SK-N-SH (cell line): ENCODE data around the gene TGFBR3. TPM values are rescaled to one million over a fixed set of nuclear protein-coding genes. Genes with fewer than 3 reads are reported as not detected.

Experiments
- CTCF ChIA-PET: fragments of 300-600, 350-600 bp; formaldehyde crosslinking; extraction: SDS; loops from one replicate; lab custom pipeline; 2021; lab: Yijun Ruan, JAX
- POLR2A ChIA-PET: fragments of 350-600 bp; sonication (Branson Sonifier 250); formaldehyde crosslinking; extraction: SDS; loops from one replicate; lab custom pipeline; 2020; ENCODE audit warnings: antibody characterized with exemption, inconsistent platforms; lab: Yijun Ruan, JAX
- DNase-seq: peaks from one replicate; pipeline ENCODE4 v3.0.0; 2012
- H2AFZ ChIP-seq: fragments of 200-600 bp; sonication (generic); 2 replicates; pipeline ENCODE4 v1.8.1; 2016; ENCODE audit warnings: antibody characterized with exemption, mild to moderate bottlenecking, low read depth
- H3F3A ChIP-seq: fragments of 200-600 bp; sonication (generic); replicated peaks from 2 replicates; pipeline ENCODE3; 2016; ENCODE audit warnings: antibody characterized with exemption, mild to moderate bottlenecking; ENCODE audit not compliant: insufficient read depth
- H3K27ac ChIP-seq, 2 experiments: fragments of 200-500 bp in 1 of 2; fragments of 200-600 bp in 1 of 2; sonication (Bioruptor generic) in 1 of 2; sonication (generic), shearing (Covaris generic) in 1 of 2; 2 replicates each; pipeline versions ENCODE4 v1.5.1 to v1.6.1; 2014 to 2016; ENCODE audit warnings: low read depth in 2 of 2, inconsistent platforms in 1 of 2, low read length in 1 of 2, mild to moderate bottlenecking in 1 of 2, mixed read lengths in 1 of 2
- H3K27me3 ChIP-seq: fragments of 200-600 bp; sonication (generic), shearing (Covaris generic); 2 replicates; pipeline ENCODE4 v1.6.1; 2016; ENCODE audit warnings: mixed run types; ENCODE audit not compliant: insufficient read depth
- H3K36me3 ChIP-seq, 2 experiments: fragments of 200-500 bp in 1 of 2; fragments of 200-600 bp in 1 of 2; sonication (Bioruptor generic) in 1 of 2; sonication (generic) in 1 of 2; replicated peaks in 1 of 2; 2 replicates each; pipeline versions ENCODE3 to v1.5.1; 2014 to 2016; ENCODE audit warnings: low read length in 1 of 2, mild to moderate bottlenecking in 1 of 2; ENCODE audit not compliant: insufficient read depth in 2 of 2, control insufficient read depth in 1 of 2
- H3K4me1 ChIP-seq, 2 experiments: fragments of 200-500 bp in 1 of 2; fragments of 200-600 bp in 1 of 2; sonication (Bioruptor generic) in 1 of 2; sonication (generic), shearing (Covaris generic) in 1 of 2; 2 replicates each; pipeline versions ENCODE4 v1.5.1 to v1.6.1; 2014 to 2016; ENCODE audit warnings: low read depth in 1 of 2, low read length in 1 of 2, mixed run types in 1 of 2; ENCODE audit not compliant: insufficient read depth in 2 of 2, control insufficient read depth in 1 of 2
- H3K4me2 ChIP-seq: fragments of 200-600 bp; sonication (generic), shearing (Covaris generic); 2 replicates; pipeline ENCODE4 v1.6.1; 2017; ENCODE audit warnings: mixed run types
- H3K4me3 ChIP-seq, 2 experiments: fragments of 200-500 bp in 1 of 2; fragments of 200-600 bp in 1 of 2; sonication (Bioruptor generic) in 1 of 2; sonication (generic), shearing (Covaris generic) in 1 of 2; 2 replicates each; pipeline versions ENCODE4 v1.5.1 to v1.8.1; 2014 to 2016; ENCODE audit warnings: low read depth in 2 of 2, inconsistent platforms in 1 of 2, low read length in 1 of 2, mild to moderate bottlenecking in 1 of 2, mixed read lengths in 1 of 2, moderate library complexity in 1 of 2
- H3K79me2 ChIP-seq: fragments of 200-600 bp; sonication (generic); 2 replicates; pipeline ENCODE4 v1.8.1; 2017; ENCODE audit warnings: mild to moderate bottlenecking; ENCODE audit not compliant: insufficient read depth
- H3K9ac ChIP-seq: fragments of 200-600 bp; sonication (generic); 2 replicates; pipeline ENCODE4 v1.6.1; 2017; ENCODE audit warnings: mixed run types
- H3K9me2 ChIP-seq: fragments of 200-600 bp; sonication (generic); 2 replicates; pipeline ENCODE4 v1.6.1; 2017; ENCODE audit warnings: mixed run types
- H3K9me3 ChIP-seq: fragments of 200-600 bp; sonication (generic); 2 replicates; pipeline ENCODE4 v1.6.1; 2017; ENCODE audit warnings: mixed run types, mild to moderate bottlenecking, moderate library complexity
- H4K20me1 ChIP-seq: fragments of 200-600 bp; sonication (generic); 2 replicates; pipeline ENCODE4 v1.6.1; 2017; ENCODE audit warnings: mild to moderate bottlenecking, mixed run types; ENCODE audit not compliant: insufficient read depth
- CTCF ChIP-seq: fragments of 200-600 bp; sonication (generic); IDR thresholded peaks from 2 replicates; pipeline ENCODE4 v1.6.1; 2017; ENCODE audit warnings: antibody characterized with exemption, mild to moderate bottlenecking, moderate library complexity
- EP300 ChIP-seq, 2 experiments: IDR thresholded peaks; 2 replicates each; pipeline versions ENCODE4 v1.4.0 to v1.6.1; 2012; ENCODE audit warnings: borderline replicate concordance in 1 of 2, low read depth in 1 of 2, low read length in 1 of 2
- EZH2phosphoT487 ChIP-seq: fragments of 200-600 bp; sonication (generic); IDR thresholded peaks from 2 replicates; pipeline ENCODE4 v1.6.1; 2017; ENCODE audit warnings: low read depth, mixed run types, mild to moderate bottlenecking, antibody characterized with exemption, moderate library complexity, borderline replicate concordance
- FOXM1 ChIP-seq: IDR thresholded peaks from 2 replicates; pipeline ENCODE4 v1.4.0; 2012; ENCODE audit warnings: low read depth, mild to moderate bottlenecking
- GABPA ChIP-seq: IDR thresholded peaks from 2 replicates; pipeline ENCODE4 v1.4.0; 2012; ENCODE audit warnings: low read depth, mild to moderate bottlenecking
- NFIC ChIP-seq: IDR thresholded peaks from 2 replicates; pipeline ENCODE4 v1.4.0; 2012; ENCODE audit warnings: borderline replicate concordance
- NRF1 ChIP-seq: IDR thresholded peaks from 2 replicates; pipeline ENCODE4 v1.6.1; 2012; ENCODE audit warnings: low read depth, mild to moderate bottlenecking, low read length
- RAD21 ChIP-seq: IDR thresholded peaks from 2 replicates; pipeline ENCODE4 v1.6.1; 2012; ENCODE audit warnings: mild to moderate bottlenecking, low read length
- RFX5 ChIP-seq: IDR thresholded peaks from 2 replicates; pipeline ENCODE4 v1.6.1; 2012; ENCODE audit warnings: mild to moderate bottlenecking, improper control_type of control experiment, low read length
- SMC3 ChIP-seq: IDR thresholded peaks from 2 replicates; pipeline ENCODE4 v1.6.1; 2012; ENCODE audit warnings: low read depth, low read length, improper control_type of control experiment
- TAF1 ChIP-seq: IDR thresholded peaks from 2 replicates; pipeline ENCODE4 v1.6.1; 2012; ENCODE audit warnings: low read depth, mild to moderate bottlenecking, low read length, moderate library complexity, borderline replicate concordance
- ZBTB33 ChIP-seq: IDR thresholded peaks from 2 replicates; pipeline ENCODE4 v1.4.0; 2012; ENCODE audit warnings: low read depth, borderline replicate concordance
- WGBS: methylation state at CpG from one replicate; pipeline ENCODE4 v1.1.6; 2017; ENCODE audit warnings: low lambda C conversion rate; 5-methylcytosine and 5-hydroxymethylcytosine counted together
- polyA plus RNA-seq, 3 experiments: library from polyadenylated mRNA; depleted of rRNA; stranded (reverse); fragments of >200 nt; gene quantifications; 2 replicates each; pipeline ENCODE4 v1.2.3, GENCODE V29; 2012
- TF ChIP-seq, protein P1 (sequence below): IDR thresholded peaks from 2 replicates; pipeline ENCODE4 v1.4.0; 2012; ENCODE audit warnings: low read depth
- TF ChIP-seq, protein P2 (sequence below): fragments of 150-350 bp; IDR thresholded peaks from 2 replicates; pipeline ENCODE4 v1.6.1; 2017; ENCODE audit warnings: antibody characterized with exemption, low read length, low read depth, borderline replicate concordance

The TGFBR3 gene
- polyA plus RNA-seq, 1 of the 3 experiments (the other 2 are of a cell fraction), result 0.07 TPM

DNA sequence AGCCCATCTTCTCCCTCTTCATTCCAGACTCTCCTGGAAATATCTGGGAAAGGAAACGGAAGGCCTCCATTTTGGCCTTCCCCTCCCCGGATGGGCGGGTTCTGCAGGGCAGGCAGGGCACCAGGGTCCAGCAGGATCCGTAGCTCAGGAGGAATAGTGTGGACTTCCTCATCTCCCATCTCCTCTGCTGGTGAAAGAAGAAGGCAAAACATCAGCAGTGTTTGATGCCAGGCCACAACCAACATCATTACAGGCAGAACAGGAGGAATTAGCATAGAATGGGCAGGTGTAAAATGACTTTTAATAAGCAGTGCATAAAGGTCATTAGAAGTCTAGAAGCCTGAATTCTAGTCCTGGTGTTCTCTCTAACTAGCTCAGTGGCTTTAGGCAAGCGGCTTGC lies 165.9 kb downstream of the TGFBR3 start (continued):
- TF ChIP-seq, protein P1, sequence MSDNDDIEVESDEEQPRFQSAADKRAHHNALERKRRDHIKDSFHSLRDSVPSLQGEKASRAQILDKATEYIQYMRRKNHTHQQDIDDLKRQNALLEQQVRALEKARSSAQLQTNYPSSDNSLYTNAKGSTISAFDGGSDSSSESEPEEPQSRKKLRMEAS, result no peak
- no peak for TF ChIP-seq EZH2phosphoT487

DNA sequence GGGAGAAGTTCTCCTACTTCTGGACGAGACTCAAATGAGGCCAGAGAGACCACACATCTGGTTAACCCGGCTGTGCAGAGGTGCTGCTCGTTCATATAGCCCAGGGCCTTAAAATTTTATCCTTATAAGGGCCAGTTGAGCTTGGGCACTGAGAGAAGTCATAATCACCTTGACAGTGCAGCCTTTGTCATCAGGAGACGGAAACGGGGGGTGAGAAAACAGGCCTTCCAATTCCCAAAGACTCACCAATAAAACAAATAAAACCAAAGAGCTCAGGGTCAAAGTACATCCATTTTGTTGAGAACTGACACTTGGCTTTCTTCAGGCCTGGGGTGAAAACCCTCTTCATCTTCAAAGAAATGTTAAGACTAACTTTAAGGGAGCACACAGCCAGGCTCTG lies 167.1 kb downstream of the TGFBR3 start:
- H3K79me2 ChIP-seq, result no peaks in the 10 kb centered on the region
- TF ChIP-seq NRF1 (no peak), ZBTB33 (no peak), FOXM1 (no peak), SMC3 (no peak), CTCF (no peak), EP300 (IDR thresholded peaks at IDR 0.05; ENCODE audit: borderline replicate concordance in 1 of 2, low read depth in 1 of 2, low read length in 1 of 2) (no peak), NFIC (no peak), RAD21 (no peak), RFX5 (no peak), GABPA (no peak), TAF1 (no peak)
- TF ChIP-seq, protein P2, sequence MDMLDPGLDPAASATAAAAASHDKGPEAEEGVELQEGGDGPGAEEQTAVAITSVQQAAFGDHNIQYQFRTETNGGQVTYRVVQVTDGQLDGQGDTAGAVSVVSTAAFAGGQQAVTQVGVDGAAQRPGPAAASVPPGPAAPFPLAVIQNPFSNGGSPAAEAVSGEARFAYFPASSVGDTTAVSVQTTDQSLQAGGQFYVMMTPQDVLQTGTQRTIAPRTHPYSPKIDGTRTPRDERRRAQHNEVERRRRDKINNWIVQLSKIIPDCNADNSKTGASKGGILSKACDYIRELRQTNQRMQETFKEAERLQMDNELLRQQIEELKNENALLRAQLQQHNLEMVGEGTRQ, result no peak
- 18% methylated on average over 5 of the region's 5 CpGs for WGBS
- no peak overlapping the region for H3K4me3 ChIP-seq
- H4K20me1 ChIP-seq, result no peaks in the 10 kb centered on the region
- no peaks in the 10 kb centered on the region for H3K36me3 ChIP-seq
- H3K9me2 ChIP-seq, result no peaks in the 10 kb centered on the region
- H3K27ac ChIP-seq, result no peak overlapping the region
- H3K27me3 ChIP-seq, result peaks cover 25% of the 10 kb centered on the region; the same call in 1 of the 2 replicates
- POLR2A ChIA-PET, result no interaction called here
- H3K4me1 ChIP-seq, result no peaks in the 10 kb centered on the region
- DNase-seq, result no peak
- no peaks in the 10 kb centered on the region for H3K9me3 ChIP-seq
- no peak overlapping the region for H2AFZ ChIP-seq
- H3K9ac ChIP-seq, result no peak overlapping the region
- CTCF ChIA-PET, result no interaction called here
- H3K4me2 ChIP-seq, result no peak overlapping the region
- no peaks in the 10 kb centered on the region for H3F3A ChIP-seq
